ENCODE measurements around the gene CD28.
"Not testable (repeated sequence)": the region's sequence is repeated elsewhere in the genome, so short reads cannot be mapped to it uniquely, and the experiment has no call there.

The CD28 gene

GRCh38 chr2:203780231-203780630 is 73.8 kb downstream of the CD28 start:
- H3K4me1 Mint-ChIP-seq = peaks cover 16% of the 10 kb centered on the region
- H3K36me3 Mint-ChIP-seq (ENCODE audit: low read depth) = no peaks in the 10 kb centered on the region
- no peaks in the 10 kb centered on the region for H3K27me3 Mint-ChIP-seq (ENCODE audit: low read depth)
- no peak overlapping the region for H3K27ac Mint-ChIP-seq
- H3K4me3 Mint-ChIP-seq = no peak overlapping the region
- peaks cover 9% of the 10 kb centered on the region for H3K9me3 Mint-ChIP-seq
- TF ChIP-seq CTCF (IDR thresholded peaks at IDR 0.05; ENCODE audit: unreplicated experiment in 3 of 3) = no peak

DNA sequence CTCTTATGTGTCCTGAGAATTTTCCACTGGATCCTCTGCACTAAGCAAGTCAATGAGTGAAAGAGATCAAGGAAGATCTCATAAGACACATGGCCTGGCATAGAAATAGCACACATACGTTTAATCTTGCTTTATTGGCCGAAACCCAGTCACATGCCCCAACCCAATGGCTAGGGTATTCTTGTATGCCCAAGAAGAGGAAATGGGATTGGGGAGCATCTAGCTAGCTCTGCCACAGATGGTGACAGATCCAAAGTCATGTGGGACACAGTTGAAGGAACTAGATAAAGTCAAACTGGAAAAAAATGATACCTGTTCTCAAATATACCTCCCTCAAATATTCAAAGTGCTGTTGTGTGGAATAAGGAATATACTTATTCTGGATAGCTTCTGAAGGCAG is 74.7 kb downstream of the CD28 start:
- H3K27ac Mint-ChIP-seq = no peak overlapping the region
- no peaks in the 10 kb centered on the region for H3K36me3 Mint-ChIP-seq (ENCODE audit: low read depth)
- no peaks in the 10 kb centered on the region for H3K27me3 Mint-ChIP-seq (ENCODE audit: low read depth)
- no peak overlapping the region for H3K4me3 Mint-ChIP-seq
- TF ChIP-seq CTCF (IDR thresholded peaks at IDR 0.05; ENCODE audit: unreplicated experiment in 3 of 3) = no peak
- peaks cover 18% of the 10 kb centered on the region for H3K4me1 Mint-ChIP-seq
- H3K9me3 Mint-ChIP-seq = peaks cover 9% of the 10 kb centered on the region

- H3K9me3 Mint-ChIP-seq = peaks cover 6% of the 10 kb centered on the region
- no peak overlapping the region for H3K4me3 Mint-ChIP-seq
- H3K4me1 Mint-ChIP-seq = peaks cover 28% of the 10 kb centered on the region
- no peaks in the 10 kb centered on the region for H3K36me3 Mint-ChIP-seq (ENCODE audit: low read depth)
- peak overlapping the region in 1 of 3 experiments; percentile 8 for H3K27ac Mint-ChIP-seq
- peak; percentile 54 to 55 (median 54) for TF ChIP-seq CTCF (IDR thresholded peaks at IDR 0.05; ENCODE audit: unreplicated experiment in 3 of 3)
- no peaks in the 10 kb centered on the region for H3K27me3 Mint-ChIP-seq (ENCODE audit: low read depth)
Measured at GRCh38 chr2:203782262-203782976, 76.0 kb downstream of the CD28 start.

GRCh38 chr2:203783496-203784203 is 77.2 kb downstream of the CD28 start:
- H3K27ac Mint-ChIP-seq = peak overlapping the region; percentile 1 to 36 (median 21)
- H3K4me3 Mint-ChIP-seq = no peak overlapping the region
- no peak for TF ChIP-seq CTCF (IDR thresholded peaks at IDR 0.05; ENCODE audit: unreplicated experiment in 3 of 3)
- H3K4me1 Mint-ChIP-seq = peaks cover 34% of the 10 kb centered on the region
- no peaks in the 10 kb centered on the region for H3K36me3 Mint-ChIP-seq (ENCODE audit: low read depth)
- peaks cover 6% of the 10 kb centered on the region for H3K9me3 Mint-ChIP-seq
- no peaks in the 10 kb centered on the region for H3K27me3 Mint-ChIP-seq (ENCODE audit: low read depth)

DNA sequence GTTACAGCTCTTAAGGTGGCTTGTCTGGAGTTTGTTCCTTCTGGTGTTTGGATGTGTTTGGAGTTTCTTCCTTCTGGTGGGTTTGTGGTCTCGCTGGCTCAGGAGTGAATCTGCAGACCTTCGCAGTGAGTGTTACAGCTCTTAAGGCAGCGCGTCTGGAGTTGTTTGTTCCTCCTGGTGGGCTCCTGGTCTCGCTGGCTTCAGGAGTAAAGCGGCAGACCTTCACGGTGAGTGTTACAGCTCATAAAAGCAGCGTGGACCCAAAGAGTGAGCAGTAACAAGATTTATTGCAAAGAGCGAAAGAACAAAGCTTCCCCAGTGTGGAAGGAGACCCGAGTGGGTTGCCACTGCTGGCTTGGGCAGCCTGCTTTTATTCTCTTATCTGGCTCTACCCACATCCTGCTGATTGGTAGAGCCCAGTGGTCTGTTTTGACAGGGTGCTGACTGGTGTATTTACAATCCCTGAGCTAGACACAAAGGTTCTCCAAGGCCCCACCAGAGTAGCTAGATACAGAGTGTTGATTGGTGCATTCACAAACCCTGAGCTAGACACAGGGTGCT is 78.4 kb downstream of the CD28 start:
- not testable (repeated sequence) for H3K27ac Mint-ChIP-seq; H3K27me3 Mint-ChIP-seq (ENCODE audit: low read depth); H3K4me3 Mint-ChIP-seq; H3K36me3 Mint-ChIP-seq (ENCODE audit: low read depth); H3K9me3 Mint-ChIP-seq
- peaks cover 38% of the 10 kb centered on the region for H3K4me1 Mint-ChIP-seq

- not testable (repeated sequence) for H3K4me3 Mint-ChIP-seq; H3K9me3 Mint-ChIP-seq; H3K27me3 Mint-ChIP-seq (ENCODE audit: low read depth)
Measured at GRCh38 chr2:203785391-203786110, 79.1 kb downstream of the CD28 start.

More at GRCh38 chr2:203785391-203786110, 79.1 kb downstream of the CD28 start:
- H3K27ac Mint-ChIP-seq; H3K36me3 Mint-ChIP-seq (ENCODE audit: low read depth): not testable (repeated sequence)
- peaks cover 43% of the 10 kb centered on the region for H3K4me1 Mint-ChIP-seq

Measured in nephron (organoid).